ENCODE data around the gene CYSLTR2.
A peak's percentile ranks its signal among the peaks of the same experiment; 100 is the strongest.

The CYSLTR2 gene

GRCh38 chr13:48739386-48739964, 85.7 kb downstream of the CYSLTR2 start:
- H3K4ac ChIP-seq (ENCODE audit: low read length): no peak overlapping the region
- no peak overlapping the region for H3K18ac ChIP-seq (ENCODE audit: low read length)
- no peaks in the 10 kb centered on the region for H3K36me3 ChIP-seq (replicated peaks in 1 of 2; ENCODE audit: control insufficient read depth in 2 of 2, insufficient read depth in 2 of 2, low read length in 2 of 2)
- H2AK5ac ChIP-seq (ENCODE audit: low read depth, low read length): no peak overlapping the region
- no peak overlapping the region for H3K14ac ChIP-seq (ENCODE audit: low read length)
- no peaks in the 10 kb centered on the region for H3K27me3 ChIP-seq (ENCODE audit: control insufficient read depth in 3 of 3, insufficient read depth in 3 of 3, low read depth in 1 of 3, low read length in 3 of 3)
- H3K23ac ChIP-seq (ENCODE audit: low read depth, low read length, poor library complexity): no peak overlapping the region
- no peak overlapping the region for H3K27ac ChIP-seq (replicated peaks; ENCODE audit: low read length)
- no peak overlapping the region for H3K4me3 ChIP-seq (ENCODE audit: low read length in 2 of 2)
- H3K9me3 ChIP-seq (replicated peaks in 1 of 2; ENCODE audit: control insufficient read depth in 2 of 2, insufficient read depth in 1 of 2, low read depth in 1 of 2, low read length in 2 of 2): no peaks in the 10 kb centered on the region
- H3K4me1 ChIP-seq (ENCODE audit: control insufficient read depth in 2 of 2, insufficient read depth in 1 of 2, low read depth in 1 of 2, low read length in 2 of 2): peaks cover 0 to 4% of the 10 kb centered on the region in 2 donors
- H2BK120ac ChIP-seq (ENCODE audit: low read depth, low read length): no peak overlapping the region
- H3K4me2 ChIP-seq (ENCODE audit: insufficient read depth, low read length, poor library complexity, severe bottlenecking): no peak overlapping the region
- no peak for DNase-seq (ENCODE audit: low spot score)
- WGBS, 2 donors (ENCODE audit: extremely low coverage in 2 of 2, insufficient read length in 2 of 2, insufficient replicate concordance in 1 of 2): no CpG with 5 or more reads among the region's 9 CpGs
- no peak overlapping the region for H3K9ac ChIP-seq (ENCODE audit: low read depth, low read length, poor library complexity)
- no peaks in the 10 kb centered on the region for H3K79me1 ChIP-seq (ENCODE audit: low read depth, low read length)
- no peak overlapping the region for H2BK15ac ChIP-seq (ENCODE audit: low read length)
- no peak overlapping the region for H2AFZ ChIP-seq (ENCODE audit: low read length)
- H4K8ac ChIP-seq (ENCODE audit: low read depth, low read length): no peak overlapping the region
- H2BK5ac ChIP-seq (ENCODE audit: low read length): no peak overlapping the region
- no peak overlapping the region for H4K91ac ChIP-seq (ENCODE audit: low read depth, low read length, poor library complexity)
- no peak overlapping the region for H2BK12ac ChIP-seq (ENCODE audit: low read length)

GRCh38 chr13:48741377-48741776, 87.6 kb downstream of the CYSLTR2 start:
- H4K91ac ChIP-seq (ENCODE audit: low read depth, low read length, poor library complexity): no peak overlapping the region
- H2BK120ac ChIP-seq (ENCODE audit: low read depth, low read length): no peak overlapping the region
- peaks cover 0 to 4% of the 10 kb centered on the region in 2 donors for H3K4me1 ChIP-seq (ENCODE audit: control insufficient read depth in 2 of 2, insufficient read depth in 1 of 2, low read depth in 1 of 2, low read length in 2 of 2)
- H3K27ac ChIP-seq (replicated peaks; ENCODE audit: low read length): no peak overlapping the region
- no peak overlapping the region for H3K4me3 ChIP-seq (ENCODE audit: low read length in 2 of 2)
- no peak overlapping the region for H3K4ac ChIP-seq (ENCODE audit: low read length)
- no peaks in the 10 kb centered on the region for H3K36me3 ChIP-seq (replicated peaks in 1 of 2; ENCODE audit: control insufficient read depth in 2 of 2, insufficient read depth in 2 of 2, low read length in 2 of 2)
- no peak overlapping the region for H4K8ac ChIP-seq (ENCODE audit: low read depth, low read length)
- no peak overlapping the region for H3K14ac ChIP-seq (ENCODE audit: low read length)
- H2AFZ ChIP-seq (ENCODE audit: low read length): no peak overlapping the region
- no peak overlapping the region for H2BK12ac ChIP-seq (ENCODE audit: low read length)
- no peaks in the 10 kb centered on the region for H3K27me3 ChIP-seq (ENCODE audit: control insufficient read depth in 3 of 3, insufficient read depth in 3 of 3, low read depth in 1 of 3, low read length in 3 of 3)
- no peak overlapping the region for H2AK5ac ChIP-seq (ENCODE audit: low read depth, low read length)
- no peak overlapping the region for H3K4me2 ChIP-seq (ENCODE audit: insufficient read depth, low read length, poor library complexity, severe bottlenecking)
- no peak overlapping the region for H3K18ac ChIP-seq (ENCODE audit: low read length)
- no peak overlapping the region for H3K23ac ChIP-seq (ENCODE audit: low read depth, low read length, poor library complexity)
- no peak overlapping the region for H3K9ac ChIP-seq (ENCODE audit: low read depth, low read length, poor library complexity)
- no CpG with 5 or more reads among the region's 2 CpGs for WGBS, 2 donors (ENCODE audit: extremely low coverage in 2 of 2, insufficient read length in 2 of 2, insufficient replicate concordance in 1 of 2)
- no peaks in the 10 kb centered on the region for H3K79me1 ChIP-seq (ENCODE audit: low read depth, low read length)
- no peak for DNase-seq (ENCODE audit: low spot score)
- H2BK5ac ChIP-seq (ENCODE audit: low read length): no peak overlapping the region
- no peak overlapping the region for H2BK15ac ChIP-seq (ENCODE audit: low read length)
- no peaks in the 10 kb centered on the region for H3K9me3 ChIP-seq (replicated peaks in 1 of 2; ENCODE audit: control insufficient read depth in 2 of 2, insufficient read depth in 1 of 2, low read depth in 1 of 2, low read length in 2 of 2)

- Histone ChIP-seq H3K36me3 (replicated peaks in 1 of 2; ENCODE audit: control insufficient read depth in 2 of 2, insufficient read depth in 2 of 2, low read length in 2 of 2) (no peaks in the 10 kb centered on the region), H3K27me3 (ENCODE audit: control insufficient read depth in 3 of 3, insufficient read depth in 3 of 3, low read depth in 1 of 3, low read length in 3 of 3) (peaks cover 0 to 4% (median 0%) of the 10 kb centered on the region in 3 experiments), H3K9ac (ENCODE audit: low read depth, low read length, poor library complexity) (no peak overlapping the region), H2AK5ac (ENCODE audit: low read depth, low read length) (no peak overlapping the region), H2BK12ac (ENCODE audit: low read length) (no peak overlapping the region), H3K4ac (ENCODE audit: low read length) (no peak overlapping the region), H2BK15ac (ENCODE audit: low read length) (no peak overlapping the region), H3K79me1 (ENCODE audit: low read depth, low read length) (no peaks in the 10 kb centered on the region), H3K23ac (ENCODE audit: low read depth, low read length, poor library complexity) (no peak overlapping the region), H3K4me3 (ENCODE audit: low read length in 2 of 2) (no peak overlapping the region), H3K4me1 (ENCODE audit: control insufficient read depth in 2 of 2, insufficient read depth in 1 of 2, low read depth in 1 of 2, low read length in 2 of 2) (no peaks in the 10 kb centered on the region), H3K18ac (ENCODE audit: low read length) (no peak overlapping the region), H4K91ac (ENCODE audit: low read depth, low read length, poor library complexity) (no peak overlapping the region), H3K14ac (ENCODE audit: low read length) (no peak overlapping the region), H2BK5ac (ENCODE audit: low read length) (no peak overlapping the region), H2BK120ac (ENCODE audit: low read depth, low read length) (no peak overlapping the region), H3K9me3 (replicated peaks in 1 of 2; ENCODE audit: control insufficient read depth in 2 of 2, insufficient read depth in 1 of 2, low read depth in 1 of 2, low read length in 2 of 2) (no peaks in the 10 kb centered on the region), H3K4me2 (ENCODE audit: insufficient read depth, low read length, poor library complexity, severe bottlenecking) (no peak overlapping the region), H3K27ac (replicated peaks; ENCODE audit: low read length) (no peak overlapping the region), H2AFZ (ENCODE audit: low read length) (no peak overlapping the region), H4K8ac (ENCODE audit: low read depth, low read length) (no peak overlapping the region)
- WGBS, 2 donors (ENCODE audit: extremely low coverage in 2 of 2, insufficient read length in 2 of 2, insufficient replicate concordance in 1 of 2): no CpG with 5 or more reads among the region's 1 CpG
- no peak for DNase-seq (ENCODE audit: low spot score)
Observed at GRCh38 chr13:48746821-48747220, 93.1 kb downstream of the CYSLTR2 start.

GRCh38 chr13:48748681-48749080, 95.0 kb downstream of the CYSLTR2 start:
- no peak overlapping the region for H4K91ac ChIP-seq (ENCODE audit: low read depth, low read length, poor library complexity)
- no peak overlapping the region for H3K18ac ChIP-seq (ENCODE audit: low read length)
- no peaks in the 10 kb centered on the region for H3K79me1 ChIP-seq (ENCODE audit: low read depth, low read length)
- H3K4me1 ChIP-seq (ENCODE audit: control insufficient read depth in 2 of 2, insufficient read depth in 1 of 2, low read depth in 1 of 2, low read length in 2 of 2): no peaks in the 10 kb centered on the region
- no peak overlapping the region for H3K4ac ChIP-seq (ENCODE audit: low read length)
- peaks cover 0 to 4% (median 0%) of the 10 kb centered on the region in 3 experiments for H3K27me3 ChIP-seq (ENCODE audit: control insufficient read depth in 3 of 3, insufficient read depth in 3 of 3, low read depth in 1 of 3, low read length in 3 of 3)
- no peak overlapping the region for H3K27ac ChIP-seq (replicated peaks; ENCODE audit: low read length)
- H3K9me3 ChIP-seq (replicated peaks in 1 of 2; ENCODE audit: control insufficient read depth in 2 of 2, insufficient read depth in 1 of 2, low read depth in 1 of 2, low read length in 2 of 2): no peaks in the 10 kb centered on the region
- peak overlapping the region; percentile 39 for H2AK5ac ChIP-seq (ENCODE audit: low read depth, low read length)
- no peak overlapping the region for H4K8ac ChIP-seq (ENCODE audit: low read depth, low read length)
- no CpG with 5 or more reads among the region's 2 CpGs for WGBS, 2 donors (ENCODE audit: extremely low coverage in 2 of 2, insufficient read length in 2 of 2, insufficient replicate concordance in 1 of 2)
- no peaks in the 10 kb centered on the region for H3K36me3 ChIP-seq (replicated peaks in 1 of 2; ENCODE audit: control insufficient read depth in 2 of 2, insufficient read depth in 2 of 2, low read length in 2 of 2)
- H3K4me3 ChIP-seq (ENCODE audit: low read length in 2 of 2): no peak overlapping the region
- no peak overlapping the region for H3K4me2 ChIP-seq (ENCODE audit: insufficient read depth, low read length, poor library complexity, severe bottlenecking)
- no peak overlapping the region for H3K23ac ChIP-seq (ENCODE audit: low read depth, low read length, poor library complexity)
- H2BK12ac ChIP-seq (ENCODE audit: low read length): no peak overlapping the region
- H2AFZ ChIP-seq (ENCODE audit: low read length): no peak overlapping the region
- H3K9ac ChIP-seq (ENCODE audit: low read depth, low read length, poor library complexity): no peak overlapping the region
- no peak overlapping the region for H3K14ac ChIP-seq (ENCODE audit: low read length)
- no peak overlapping the region for H2BK15ac ChIP-seq (ENCODE audit: low read length)
- no peak overlapping the region for H2BK5ac ChIP-seq (ENCODE audit: low read length)
- DNase-seq (ENCODE audit: low spot score): no peak
- no peak overlapping the region for H2BK120ac ChIP-seq (ENCODE audit: low read depth, low read length)
